GM19467 (cell line): ENCODE results near the gene HAVCR2.
A peak's percentile ranks its signal among the peaks of the same experiment; 100 is the strongest.

Experiments used
- ATAC-seq: cut with Tn5 transposase; IDR thresholded peaks from one replicate; pipeline ENCODE4 v1.9.1; 2021; ENCODE audit warnings: mild to moderate bottlenecking, moderate library complexity; ENCODE audit not compliant: unreplicated experiment

HAVCR2 gene

GRCh38 chr5:157108976-157109375 is at the start of gene HAVCR2:
Gene HAVCR2 (minus strand): TSS chr5:157109044. CDS start chr5:157108983, 61 bp downstream.
- peak; percentile 88 for ATAC-seq

- ATAC-seq = no peak
Measured at GRCh38 chr5:157157293-157157891, 48.5 kb upstream of the HAVCR2 start.

- ATAC-seq = no peak
Measured at GRCh38 chr5:157155297-157155696, 46.5 kb upstream of the HAVCR2 start.

- ATAC-seq = no peak
Measured at GRCh38 chr5:157150995-157151394, 42.2 kb upstream of the HAVCR2 start.

GRCh38 chr5:157148734-157149615 is 40.1 kb upstream of the HAVCR2 start:
- peak; percentile 65 for ATAC-seq

GRCh38 chr5:157143127-157143971 is 34.5 kb upstream of the HAVCR2 start:
- ATAC-seq = peak; percentile 33

- ATAC-seq = peak; percentile 100
Measured at GRCh38 chr5:157142317-157143126, 33.7 kb upstream of the HAVCR2 start, which contains the start of gene MED7. Gene MED7 (minus strand): TSS chr5:157142865. CDS start chr5:157139431, 3,434 bp downstream.

- no peak for ATAC-seq
Measured at GRCh38 chr5:157137691-157138090, 28.8 kb upstream of the HAVCR2 start.

- ATAC-seq = no peak
Measured at GRCh38 chr5:157132281-157132612, 23.4 kb upstream of the HAVCR2 start.

- no peak for ATAC-seq
Measured at GRCh38 chr5:157130925-157131324, 22.1 kb upstream of the HAVCR2 start.

GRCh38 chr5:157121709-157122108 is 12.9 kb upstream of the HAVCR2 start:
- no peak for ATAC-seq

- ATAC-seq = no peak
Measured at GRCh38 chr5:157120102-157120501, 11.3 kb upstream of the HAVCR2 start.

- ATAC-seq = no peak
Measured at GRCh38 chr5:157116483-157116954, 7.7 kb upstream of the HAVCR2 start.

- ATAC-seq = no peak
Measured at GRCh38 chr5:157115502-157115901, 6.7 kb upstream of the HAVCR2 start.

GRCh38 chr5:157115012-157115411 is 6.2 kb upstream of the HAVCR2 start:
- no peak for ATAC-seq

GRCh38 chr5:157113002-157113401 is 4.2 kb upstream of the HAVCR2 start:
- no peak for ATAC-seq

- peak; percentile 60 for ATAC-seq
Measured at GRCh38 chr5:157109744-157110143, 900 bp upstream of the HAVCR2 start.

GRCh38 chr5:157107508-157107907 is 1.3 kb downstream of the HAVCR2 start:
- no peak for ATAC-seq

GRCh38 chr5:157106630-157107461 is 2.0 kb downstream of the HAVCR2 start:
- no peak for ATAC-seq
